PFSK-1 (cell line): Measurements from ENCODE around the gene KYAT1.

Experiments
- POLR2AphosphoS5 ChIP-seq: IDR thresholded peaks from 2 replicates; pipeline ENCODE4 v1.6.1; 2012; ENCODE audit warnings: low read depth, mild to moderate bottlenecking, control low read depth, low read length, moderate library complexity
- REST ChIP-seq, 2 experiments: IDR thresholded peaks; 2 replicates each; pipeline versions ENCODE4 v1.6.1 to v1.8.0; 2011 to 2012; ENCODE audit warnings: low read depth in 2 of 2, low read length in 2 of 2, control low read depth in 1 of 2, inconsistent platforms in 1 of 2, mild to moderate bottlenecking in 1 of 2, moderate library complexity in 1 of 2; ENCODE audit not compliant: insufficient read depth in 1 of 2
- SIN3A ChIP-seq: IDR thresholded peaks from 2 replicates; pipeline ENCODE4 v1.6.1; 2012; ENCODE audit warnings: mild to moderate bottlenecking, low read length, moderate library complexity, borderline replicate concordance; ENCODE audit not compliant: insufficient read depth
- TAF1 ChIP-seq: IDR thresholded peaks from 2 replicates; pipeline ENCODE4 v1.6.1; 2012; ENCODE audit warnings: low read length, control low read depth, borderline replicate concordance; ENCODE audit not compliant: insufficient read depth

DNA sequence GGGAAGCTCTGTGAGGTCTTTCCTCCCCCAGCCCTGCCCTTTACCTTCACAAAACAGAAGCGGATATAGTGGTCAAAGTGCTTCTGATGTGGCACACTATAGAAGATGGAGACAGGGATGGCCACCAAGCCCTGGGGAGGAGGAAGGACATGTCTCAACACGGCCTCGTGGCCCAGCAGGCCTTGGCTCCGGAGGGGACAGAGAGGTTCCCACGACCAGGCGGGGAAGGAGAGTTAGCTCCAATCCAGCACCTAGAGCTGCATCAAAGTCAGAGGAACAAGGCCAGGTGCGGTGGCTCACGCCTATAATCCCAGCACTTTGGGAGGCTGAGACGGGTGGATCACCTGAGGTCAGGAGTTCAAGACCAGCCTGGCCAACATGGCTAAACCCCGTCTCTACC lies 48.1 kb downstream of the KYAT1 start:
- TF ChIP-seq REST (IDR thresholded peaks at IDR 0.05; ENCODE audit: insufficient read depth in 1 of 2, low read depth in 2 of 2, low read length in 2 of 2) (no peak), POLR2AphosphoS5 (no peak), TAF1 (no peak), SIN3A (no peak)
